Hair follicular keratinocyte (primary cell): ENCODE results near the gene OR2D2. TPM values are rescaled to one million over a fixed set of nuclear protein-coding genes. Genes with fewer than 3 reads are reported as not detected.

ENCODE experiments used
- total RNA-seq: library from RNA; depleted of rRNA; stranded (reverse); fragments of >200 nt; gene quantifications from 2 replicates; pipeline ENCODE4 v1.2.3, GENCODE V29; 2015

OR2D2 gene
- total RNA-seq, result not detected in 2 replicates

GRCh38 chr11:6892400-6892799 lies at the start of gene OR2D2:
Gene OR2D2 (minus strand): TSS chr11:6892500. CDS start chr11:6892500, 0 bp downstream.

GRCh38 chr11:6926208-6927029 lies 34.1 kb upstream of the OR2D2 start, which contains the start of gene ZNF215:
Gene ZNF215 (plus strand): TSS chr11:6926426. CDS start chr11:6932273, 5,847 bp downstream.

DNA sequence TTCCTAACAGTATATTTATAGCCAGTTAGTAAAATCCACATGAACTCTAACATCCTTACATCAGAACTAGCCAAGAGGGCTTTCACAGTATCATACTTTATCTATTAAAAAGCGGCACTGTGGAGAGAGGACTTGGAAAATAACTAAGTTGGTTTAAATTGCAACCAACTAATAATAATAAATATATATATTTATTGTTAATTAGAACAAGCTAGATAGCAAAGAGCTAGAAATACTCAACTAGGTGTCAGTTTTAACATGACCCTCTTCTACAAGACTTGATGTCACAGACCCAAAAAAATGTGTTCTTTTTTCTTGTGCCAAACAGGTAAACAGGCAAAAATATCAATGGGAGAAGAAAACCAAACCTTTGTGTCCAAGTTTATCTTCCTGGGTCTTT lies 28.4 kb upstream of the OR2D2 start, which contains the start of gene OR2D3:
OR2D3 (plus strand) TSS at position 301 of the 400 bp plus-strand sequence; CDS start at position 301, 0 bp downstream.

DNA sequence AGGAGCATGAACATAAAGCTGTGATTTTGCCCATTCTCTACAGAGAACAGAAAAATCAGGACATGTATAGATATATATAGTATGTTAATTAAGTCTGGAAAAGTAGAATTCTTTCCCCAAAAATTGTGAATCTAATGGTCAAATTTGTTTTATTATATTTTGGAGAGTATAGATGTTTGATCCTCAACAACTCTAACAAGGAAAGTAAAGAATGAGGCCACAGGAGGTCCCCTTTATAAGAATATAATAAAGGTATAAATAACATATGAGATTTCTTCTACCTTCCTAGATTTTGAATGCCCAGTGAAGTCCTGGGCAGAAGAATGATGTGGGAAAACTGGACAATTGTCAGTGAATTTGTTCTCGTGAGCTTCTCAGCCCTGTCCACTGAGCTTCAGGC lies 16.0 kb downstream of the OR2D2 start, which contains the start of gene OR10A4:
OR10A4 (plus strand) TSS at position 301 of the 400 bp plus-strand sequence; CDS start at position 324, 23 bp downstream.

DNA sequence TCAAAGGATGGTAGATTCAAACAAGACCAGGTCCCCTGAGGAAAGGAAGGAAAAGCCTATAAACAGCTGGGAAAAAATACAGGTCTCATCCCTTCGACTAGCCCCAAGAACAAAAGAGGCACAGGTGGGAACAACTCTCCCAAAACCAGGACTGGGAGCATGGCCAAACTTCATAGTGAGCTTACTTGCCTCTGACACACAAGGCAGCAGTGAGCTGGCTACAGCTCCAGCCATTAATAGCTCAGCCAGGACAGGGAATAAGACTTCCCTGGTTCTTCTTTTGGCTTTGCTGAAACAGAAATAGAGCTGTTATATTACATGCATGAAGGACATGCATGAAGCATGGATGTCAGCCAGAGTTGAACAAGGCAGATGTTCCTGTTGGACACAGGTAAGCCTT lies 29.3 kb downstream of the OR2D2 start, which contains the start of gene OR10A2:
OR10A2 (plus strand) TSS at position 97 of the 400 bp plus-strand sequence. CDS start 6,698 bp downstream, outside the sequence.

DNA sequence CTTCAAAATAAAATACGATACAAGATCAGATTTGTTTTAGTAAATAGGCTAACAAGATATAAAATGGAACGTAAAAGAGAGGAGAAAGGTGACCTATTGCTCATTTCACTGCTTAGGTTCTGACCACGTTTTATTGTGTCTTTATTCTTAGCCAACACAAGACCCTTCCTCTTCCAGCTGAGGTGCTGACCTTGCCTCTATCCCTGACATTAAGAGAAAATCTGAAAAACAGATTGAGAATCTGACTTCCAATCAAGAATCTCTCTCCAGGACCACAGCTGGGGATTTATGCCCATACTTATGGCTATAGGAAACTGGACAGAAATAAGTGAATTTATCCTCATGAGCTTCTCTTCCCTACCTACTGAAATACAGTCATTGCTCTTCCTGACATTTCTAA lies 46.9 kb downstream of the OR2D2 start, which contains the start of gene OR10A5:
OR10A5 (plus strand) TSS at position 301 of the 400 bp plus-strand sequence; CDS start at position 301, 0 bp downstream.

Other genes with a start within 250 kb of the OR2D2 start
- 0.16 and 0.27 TPM in 2 replicates for gene DCHS1, start 236.7 kb downstream of the OR2D2 start, total RNA-seq
- gene MRPL17, start 209.2 kb downstream of the OR2D2 start, total RNA-seq, result 54.1 and 63.7 TPM in 2 replicates
- 0.11 TPM in 1 of 2 replicates, not detected in the other for gene OR2AG2, start 120.5 kb downstream of the OR2D2 start, total RNA-seq
- not detected in 2 replicates for gene OR2AG1, start 109.5 kb downstream of the OR2D2 start, total RNA-seq
- gene OR6A2, start 92.8 kb downstream of the OR2D2 start, total RNA-seq, result not detected in 2 replicates
- not detected in 2 replicates for gene OR10A5, start 46.8 kb downstream of the OR2D2 start, total RNA-seq
- not detected in 2 replicates for gene OR10A2, start 29.4 kb downstream of the OR2D2 start, total RNA-seq
- not detected in 2 replicates for gene OR10A4, start 15.9 kb downstream of the OR2D2 start, total RNA-seq
- gene OR2D3, start 28.5 kb upstream of the OR2D2 start, total RNA-seq, result not detected in 2 replicates
- gene ZNF215, start 33.9 kb upstream of the OR2D2 start, total RNA-seq, result 3.8 and 5.3 TPM in 2 replicates
- 1.1 and 2.1 TPM in 2 replicates for gene ZNF214, start 127.8 kb upstream of the OR2D2 start, total RNA-seq
- 0.04 and 0.08 TPM in 2 replicates for gene NLRP14, start 128.0 kb upstream of the OR2D2 start, total RNA-seq
- not detected in 2 replicates for gene RBMXL2, start 196.5 kb upstream of the OR2D2 start, total RNA-seq